Activated B cell treated with CpG ODN at 0.5 μM for 24 hours (primary cell): ENCODE measurements around the gene LCN6. TPM values are rescaled to one million over a fixed set of nuclear protein-coding genes. Genes with fewer than 3 reads are reported as not detected.
"Not testable (repeated sequence)": the region's sequence is repeated elsewhere in the genome, so short reads cannot be mapped to it uniquely, and the experiment has no call there.

ENCODE experiments used
- ATAC-seq: fragments of 200-7000 bp; cut with Tn5 transposase; one replicate; pipeline ENCODE4 v1.10.0; 2021; ENCODE audit warnings: low read depth, mild to moderate bottlenecking, moderate library complexity
- CTCF ChIA-PET: fragments of 350-600 bp; sonication (Branson Sonifier 250); formaldehyde crosslinking; loops from one replicate; lab custom pipeline; 2021; ENCODE audit warnings: antibody characterized with exemption; lab: Charles Lee
- POLR2A ChIA-PET: fragments of 350-600 bp; sonication (Branson Sonifier 250); formaldehyde crosslinking; loops from one replicate; lab custom pipeline; 2021; ENCODE audit warnings: antibody characterized with exemption; lab: Charles Lee
- DNase-seq: peaks from one replicate; pipeline ENCODE4 v3.0.0; 2022
- H3K27ac Mint-ChIP-seq: one replicate; pipeline ENCODE4 v1.8.0; 2020; ENCODE audit warnings: mixed read lengths
- H3K27me3 Mint-ChIP-seq: one replicate; pipeline ENCODE4 v1.8.0; 2021; ENCODE audit warnings: mixed read lengths
- H3K36me3 Mint-ChIP-seq: one replicate; pipeline ENCODE4 v1.8.0; 2021; ENCODE audit warnings: low read depth, mixed read lengths
- H3K4me1 Mint-ChIP-seq: one replicate; pipeline ENCODE4 v1.8.0; 2021; ENCODE audit warnings: mixed read lengths
- H3K4me3 Mint-ChIP-seq: one replicate; pipeline ENCODE4 v1.8.0; 2020; ENCODE audit warnings: mild to moderate bottlenecking, mixed read lengths
- H3K9me3 Mint-ChIP-seq: one replicate; pipeline ENCODE4 v1.8.0; 2020; ENCODE audit warnings: mixed read lengths
- CTCF ChIP-seq: fragments of 200-600 bp; IDR thresholded peaks from one replicate; pipeline ENCODE4 v1.8.0; 2022; ENCODE audit warnings: antibody characterized with exemption, mild to moderate bottlenecking
- intact Hi-C: fragments of 100-400 bp; cut with micrococcal nuclease; formaldehyde crosslinking; loops from one replicate; pipeline ENCODE4 v1.15.1; 2024
- total RNA-seq: library from RNA; stranded (reverse); gene quantifications from 2 replicates; pipeline ENCODE4 v1.2.3, GENCODE V29; 2022

LCN6 gene
- total RNA-seq, 1 donor from 2014 or later, result not detected

- Mint-ChIP-seq H3K4me3 (peak overlapping the region; percentile 68), H3K4me1 (peaks cover 63% of the 10 kb centered on the region), H3K9me3 (peaks cover 6% of the 10 kb centered on the region), H3K36me3 (peaks cover 8% of the 10 kb centered on the region), H3K27ac (peak overlapping the region; percentile 83), H3K27me3 (no peaks in the 10 kb centered on the region)
- no peak for DNase-seq
- ATAC-seq, result peak; percentile 54
- intact Hi-C loops, result loop anchor here (1.0 to 2.0 kb wide), 2 partner anchors 8 to 29 kb away; no protein-coding TSS in a partner anchor
- ChIA-PET CTCF (interaction anchor here (0.8 to 3.0 kb wide), 8 partner anchors 9 to 289 kb away, joined by 3 to 22 read pairs (median 4); no protein-coding TSS in a partner anchor), POLR2A (interaction anchor here (0.9 to 9.1 kb wide), 9 partner anchors 8 to 57 kb away, joined by 3 to 132 read pairs (median 11); partner anchors contain the start of genes LCN10 and LCN6)
- TF ChIP-seq CTCF, result no peak
Observed at GRCh38 chr9:136757328-136757727, 9.0 kb upstream of the LCN6 start.

- CTCF ChIA-PET, result interaction anchor here (0.8 to 3.0 kb wide), 4 partner anchors 10 to 290 kb away, joined by 3 to 22 read pairs (median 7); no protein-coding TSS in a partner anchor
- H3K4me3 Mint-ChIP-seq, result peak overlapping the region; percentile 68
- peaks cover 10% of the 10 kb centered on the region for H3K36me3 Mint-ChIP-seq
- no peak for DNase-seq
- no peaks in the 10 kb centered on the region for H3K27me3 Mint-ChIP-seq
- no peak for ATAC-seq
- H3K9me3 Mint-ChIP-seq, result peaks cover 9% of the 10 kb centered on the region
- H3K27ac Mint-ChIP-seq, result peak overlapping the region; percentile 83
- intact Hi-C loops, result loop anchor here (1.0 to 2.0 kb wide), 2 partner anchors 8 to 28 kb away; no protein-coding TSS in a partner anchor
- no peak for TF ChIP-seq CTCF
- peaks cover 63% of the 10 kb centered on the region for H3K4me1 Mint-ChIP-seq
- POLR2A ChIA-PET, result interaction anchor here (1.1 to 9.1 kb wide), 6 partner anchors 8 to 56 kb away, joined by 4 to 132 read pairs (median 25); partner anchors contain the start of genes LCN10 and LCN6
Observed at GRCh38 chr9:136756836-136757235, 8.5 kb upstream of the LCN6 start.

GRCh38 chr9:136756134-136756438 is 7.8 kb upstream of the LCN6 start:
- H3K9me3 Mint-ChIP-seq, result peaks cover 12% of the 10 kb centered on the region
- ChIA-PET POLR2A (interaction anchor here (2.4 to 9.1 kb wide), 2 partner anchors 10 to 28 kb away, joined by 14 to 132 read pairs; no protein-coding TSS in a partner anchor), CTCF (no interaction called here)
- H3K4me3 Mint-ChIP-seq, result no peak overlapping the region
- no peaks in the 10 kb centered on the region for H3K27me3 Mint-ChIP-seq
- peaks cover 62% of the 10 kb centered on the region for H3K4me1 Mint-ChIP-seq
- ATAC-seq, result no peak
- no peak overlapping the region for H3K27ac Mint-ChIP-seq
- peaks cover 10% of the 10 kb centered on the region for H3K36me3 Mint-ChIP-seq
- no peak for DNase-seq
- intact Hi-C loops, result loop anchor here (2.0 kb wide), 1 partner anchor 27 kb away; no protein-coding TSS in a partner anchor
- TF ChIP-seq CTCF, result no peak

GRCh38 chr9:136755302-136756133 is 7.2 kb upstream of the LCN6 start:
- DNase-seq, H3K27me3 Mint-ChIP-seq, CTCF ChIA-PET, H3K27ac Mint-ChIP-seq, H3K4me3 Mint-ChIP-seq, ATAC-seq: not testable (repeated sequence)
- peaks cover 10% of the 10 kb centered on the region for H3K36me3 Mint-ChIP-seq
- peaks cover 12% of the 10 kb centered on the region for H3K9me3 Mint-ChIP-seq
- peaks cover 61% of the 10 kb centered on the region for H3K4me1 Mint-ChIP-seq
- POLR2A ChIA-PET, result interaction anchor here (0.9 to 9.1 kb wide), 3 partner anchors 11 to 27 kb away, joined by 5 to 132 read pairs (median 8); no protein-coding TSS in a partner anchor
- intact Hi-C loops, result loop anchor here (2.0 kb wide), 1 partner anchor 27 kb away; no protein-coding TSS in a partner anchor

GRCh38 chr9:136754626-136755301 is 6.4 kb upstream of the LCN6 start:
- Mint-ChIP-seq H3K27ac (peak overlapping the region; percentile 65), H3K4me3 (no peak overlapping the region), H3K27me3 (no peaks in the 10 kb centered on the region), H3K4me1 (peaks cover 63% of the 10 kb centered on the region), H3K36me3 (peaks cover 10% of the 10 kb centered on the region), H3K9me3 (peaks cover 12% of the 10 kb centered on the region)
- ATAC-seq (no peak), DNase-seq (no peak)
- CTCF ChIA-PET, result no interaction called here
- POLR2A ChIA-PET, result interaction anchor here (0.6 to 1.8 kb wide), 3 partner anchors 11 to 65 kb away, joined by 4 to 10 read pairs (median 6); no protein-coding TSS in a partner anchor
- intact Hi-C loops, result no loop called here
- no peak for TF ChIP-seq CTCF
